HEK293T (cell line): Measurements from ENCODE around the gene CHIC1.
"Not testable (repeated sequence)": the region's sequence is repeated elsewhere in the genome, so short reads cannot be mapped to it uniquely, and the experiment has no call there.

Experiments
- ARNT ChIP-seq: fragments of 450-650 bp; IDR thresholded peaks from 2 replicates; pipeline ENCODE4 v1.6.1; 2017; ENCODE audit warnings: mild to moderate bottlenecking
- BHLHE40 ChIP-seq: fragments of 450-650 bp; IDR thresholded peaks from 2 replicates; pipeline ENCODE4 v1.6.1; 2016; ENCODE audit warnings: mild to moderate bottlenecking, moderate library complexity, borderline replicate concordance
- CTBP1 ChIP-seq: fragments of 450-650 bp; IDR thresholded peaks from 2 replicates; pipeline ENCODE4 v1.6.1; 2016; ENCODE audit warnings: borderline replicate concordance
- ELF4 ChIP-seq: fragments of 450-650 bp; IDR thresholded peaks from 2 replicates; pipeline ENCODE4 v1.6.1; 2017; ENCODE audit warnings: antibody characterized with exemption
- FOXA1 ChIP-seq: fragments of 450-650 bp; IDR thresholded peaks from 2 replicates; pipeline ENCODE4 v1.6.1; 2016; ENCODE audit warnings: mild to moderate bottlenecking
- FOXK2 ChIP-seq: fragments of 450-650 bp; IDR thresholded peaks from 2 replicates; pipeline ENCODE4 v1.6.1; 2016; ENCODE audit warnings: mild to moderate bottlenecking
- FOXM1 ChIP-seq: fragments of 450-650 bp; IDR thresholded peaks from 2 replicates; pipeline ENCODE4 v1.6.1; 2017; ENCODE audit warnings: mild to moderate bottlenecking, borderline replicate concordance
- L3MBTL2 ChIP-seq: fragments of 450-650 bp; conservative IDR thresholded peaks from 2 replicates; pipeline ENCODE4 v1.6.1; 2016; ENCODE audit warnings: mild to moderate bottlenecking
- NFRKB ChIP-seq: fragments of 450-650 bp; IDR thresholded peaks from 2 replicates; pipeline ENCODE4 v1.6.1; 2016; ENCODE audit warnings: mild to moderate bottlenecking, moderate library complexity
- SP1 ChIP-seq: fragments of 450-650 bp; IDR thresholded peaks from 2 replicates; pipeline ENCODE4 v1.6.1; 2017
- SUZ12 ChIP-seq: fragments of 450-650 bp; IDR thresholded peaks from 2 replicates; pipeline ENCODE4 v1.6.1; 2016; ENCODE audit warnings: mild to moderate bottlenecking
- TARDBP ChIP-seq: fragments of 450-650 bp; IDR thresholded peaks from 2 replicates; pipeline ENCODE4 v1.6.1; 2016
- ZNF384 ChIP-seq: fragments of 450-650 bp; IDR thresholded peaks from 2 replicates; pipeline ENCODE4 v1.6.1; 2016

- not testable (repeated sequence) for TF ChIP-seq BHLHE40, FOXM1, CTBP1, FOXA1, TARDBP, ARNT, L3MBTL2, SUZ12, SP1, ZNF384, ELF4, NFRKB, FOXK2
Measured at GRCh38 chrX:73641669-73642068, 78.7 kb downstream of the CHIC1 start.
